NCI-H2227 (cell line): ENCODE data around the gene SLC10A2.

Source experiments
- DNase-seq: peaks from one replicate; lab custom pipeline; 2025; ENCODE audit not compliant: unreplicated experiment; lab: John Stamatoyannopoulos, UW

SLC10A2 gene

GRCh38 chr13:103055166-103055565, 11.1 kb downstream of the SLC10A2 start:
- no peak for DNase-seq

GRCh38 chr13:103046676-103047075, 19.5 kb downstream of the SLC10A2 start:
- DNase-seq = no peak

- DNase-seq = no peak
Measured at GRCh38 chr13:103044056-103044455, 22.2 kb downstream of the SLC10A2 start.

- DNase-seq = no peak
Measured at GRCh38 chr13:103040006-103040405, 26.2 kb downstream of the SLC10A2 start.

- DNase-seq = no peak
Measured at GRCh38 chr13:103039183-103039582, 27.0 kb downstream of the SLC10A2 start.

GRCh38 chr13:103036268-103036667, 29.9 kb downstream of the SLC10A2 start:
- DNase-seq = no peak

GRCh38 chr13:103033999-103034398, 32.2 kb downstream of the SLC10A2 start:
- DNase-seq = no peak

GRCh38 chr13:103031332-103031873, 34.8 kb downstream of the SLC10A2 start:
- DNase-seq = no peak

GRCh38 chr13:103030776-103031175, 35.4 kb downstream of the SLC10A2 start:
- DNase-seq = no peak

- no peak for DNase-seq
Measured at GRCh38 chr13:103029798-103030197, 36.4 kb downstream of the SLC10A2 start.

- no peak for DNase-seq
Measured at GRCh38 chr13:103022336-103022735, 43.9 kb downstream of the SLC10A2 start.

- no peak for DNase-seq
Measured at GRCh38 chr13:103018556-103018955, 47.7 kb downstream of the SLC10A2 start.

- no peak for DNase-seq
Measured at GRCh38 chr13:103012646-103013045, 53.6 kb downstream of the SLC10A2 start.

GRCh38 chr13:103009051-103009840, 57.0 kb downstream of the SLC10A2 start:
- no peak for DNase-seq

GRCh38 chr13:103007427-103007762, 58.8 kb downstream of the SLC10A2 start:
- DNase-seq = no peak

GRCh38 chr13:103006641-103007426, 59.4 kb downstream of the SLC10A2 start:
- DNase-seq = no peak

GRCh38 chr13:103004661-103005345, 61.4 kb downstream of the SLC10A2 start:
- DNase-seq = no peak

GRCh38 chr13:103003631-103004030, 62.6 kb downstream of the SLC10A2 start:
- DNase-seq = no peak

- DNase-seq = no peak
Measured at GRCh38 chr13:103002279-103002678, 63.9 kb downstream of the SLC10A2 start.

- no peak for DNase-seq
Measured at GRCh38 chr13:103000157-103000556, 66.1 kb downstream of the SLC10A2 start.

GRCh38 chr13:102999499-102999898, 66.7 kb downstream of the SLC10A2 start:
- DNase-seq = no peak
